Suprapubic skin (tissue), 4 donors: ENCODE measurements around the gene HS3ST2.
"Not testable (repeated sequence)": the region's sequence is repeated elsewhere in the genome, so short reads cannot be mapped to it uniquely, and the experiment has no call there.

Experiments
- EP300 ChIP-seq: sonication (generic); formaldehyde crosslinking; IDR thresholded peaks from one replicate; pipeline ENCODE4 v1.6.1; 2017; ENCODE audit warnings: antibody characterized with exemption
- POLR2AphosphoS5 ChIP-seq, 3 donors: sonication (generic); formaldehyde crosslinking; IDR thresholded peaks; one replicate each; pipeline ENCODE4 v1.6.1; 2017; ENCODE audit warnings: antibody characterized with exemption in 3 of 3
- TF ChIP-seq, protein P1 (sequence below), 2 donors: fragments of 200-600 bp in 1 of 2; fragments of 450-650 bp in 1 of 2; sonication (generic) in 1 of 2; IDR thresholded peaks; one replicate each; pipeline ENCODE4 v1.5.1; 2016 to 2019; ENCODE audit warnings: antibody characterized with exemption in 2 of 2, mild to moderate bottlenecking in 1 of 2, moderate library complexity in 1 of 2

DNA sequence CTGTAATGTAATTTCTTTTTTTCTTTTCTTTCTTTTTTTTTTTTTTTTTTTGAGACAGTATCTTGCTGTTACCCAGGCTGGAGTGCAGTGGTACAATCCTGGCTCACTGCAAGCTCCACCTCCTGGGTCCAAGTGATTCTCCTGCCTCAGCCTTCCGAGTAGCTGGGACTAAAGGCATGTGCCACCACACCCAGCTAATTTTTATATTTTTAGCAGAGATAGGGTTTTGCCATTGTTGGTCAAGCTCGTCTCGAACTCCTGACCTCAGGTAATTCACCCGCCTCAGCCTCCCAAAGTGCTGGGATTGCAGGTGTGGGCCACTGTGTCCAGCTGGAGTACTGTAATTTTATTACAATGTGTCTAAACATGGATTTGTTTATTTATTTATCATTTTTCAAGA, 28.1 kb downstream of the HS3ST2 start:
- TF ChIP-seq, protein P1, sequence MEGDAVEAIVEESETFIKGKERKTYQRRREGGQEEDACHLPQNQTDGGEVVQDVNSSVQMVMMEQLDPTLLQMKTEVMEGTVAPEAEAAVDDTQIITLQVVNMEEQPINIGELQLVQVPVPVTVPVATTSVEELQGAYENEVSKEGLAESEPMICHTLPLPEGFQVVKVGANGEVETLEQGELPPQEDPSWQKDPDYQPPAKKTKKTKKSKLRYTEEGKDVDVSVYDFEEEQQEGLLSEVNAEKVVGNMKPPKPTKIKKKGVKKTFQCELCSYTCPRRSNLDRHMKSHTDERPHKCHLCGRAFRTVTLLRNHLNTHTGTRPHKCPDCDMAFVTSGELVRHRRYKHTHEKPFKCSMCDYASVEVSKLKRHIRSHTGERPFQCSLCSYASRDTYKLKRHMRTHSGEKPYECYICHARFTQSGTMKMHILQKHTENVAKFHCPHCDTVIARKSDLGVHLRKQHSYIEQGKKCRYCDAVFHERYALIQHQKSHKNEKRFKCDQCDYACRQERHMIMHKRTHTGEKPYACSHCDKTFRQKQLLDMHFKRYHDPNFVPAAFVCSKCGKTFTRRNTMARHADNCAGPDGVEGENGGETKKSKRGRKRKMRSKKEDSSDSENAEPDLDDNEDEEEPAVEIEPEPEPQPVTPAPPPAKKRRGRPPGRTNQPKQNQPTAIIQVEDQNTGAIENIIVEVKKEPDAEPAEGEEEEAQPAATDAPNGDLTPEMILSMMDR (IDR thresholded peaks at IDR 0.05): not testable (repeated sequence)
- TF ChIP-seq EP300; POLR2AphosphoS5 (IDR thresholded peaks at IDR 0.05): not testable (repeated sequence)
